SIG-M5 (cell line): ENCODE results near the gene BRAF.
"Not testable (repeated sequence)": the region's sequence is repeated elsewhere in the genome, so short reads cannot be mapped to it uniquely, and the experiment has no call there.

Experiments used
- DNase-seq: peaks from one replicate; lab custom pipeline; 2025; lab: John Stamatoyannopoulos, UW

The BRAF gene

DNA sequence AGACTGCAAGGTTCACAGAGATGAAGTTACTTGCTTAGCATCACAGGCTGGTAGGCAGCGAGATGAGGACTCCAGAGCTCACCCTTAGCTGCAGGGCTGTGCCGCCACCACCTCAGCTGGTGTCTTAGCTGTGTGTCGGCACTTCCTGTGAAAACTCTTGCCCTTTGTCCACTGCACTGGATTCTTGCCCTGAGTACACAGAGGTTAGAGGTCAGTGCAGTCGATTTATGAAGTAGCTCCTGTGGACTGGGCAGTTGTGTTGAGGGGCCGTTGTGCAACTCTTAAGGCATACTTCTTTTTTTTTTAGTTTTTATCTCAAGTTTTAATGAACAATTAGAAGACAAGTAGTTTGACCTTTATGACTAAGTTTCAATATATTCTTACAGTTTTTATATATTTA, 217.6 kb downstream of the BRAF start:
- no peak for DNase-seq

- DNase-seq = no peak
Measured at GRCh38 chr7:140704205-140704604, 220.5 kb downstream of the BRAF start.

- DNase-seq = no peak
Measured at GRCh38 chr7:140702774-140703173, 222.0 kb downstream of the BRAF start.

DNA sequence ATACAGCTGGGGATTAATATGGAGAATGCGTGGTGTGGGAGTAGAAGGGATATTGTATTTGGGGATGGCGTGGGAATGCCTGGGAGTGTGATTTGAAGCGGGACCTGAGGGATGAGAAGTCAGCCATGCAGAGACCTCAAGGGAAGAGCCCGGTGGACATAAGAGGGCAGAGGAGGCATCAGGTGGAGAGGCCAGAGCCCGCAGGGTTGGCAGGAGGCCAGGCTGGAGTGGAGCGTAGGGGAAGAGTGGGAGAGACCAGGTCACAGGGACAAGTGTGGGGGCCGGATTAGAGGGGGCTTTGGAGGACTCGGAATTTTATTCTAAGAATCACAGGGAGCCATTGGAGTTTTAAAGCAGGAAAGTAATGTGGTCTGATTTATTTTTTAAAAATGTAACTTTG, 226.3 kb downstream of the BRAF start:
- DNase-seq = no peak

DNA sequence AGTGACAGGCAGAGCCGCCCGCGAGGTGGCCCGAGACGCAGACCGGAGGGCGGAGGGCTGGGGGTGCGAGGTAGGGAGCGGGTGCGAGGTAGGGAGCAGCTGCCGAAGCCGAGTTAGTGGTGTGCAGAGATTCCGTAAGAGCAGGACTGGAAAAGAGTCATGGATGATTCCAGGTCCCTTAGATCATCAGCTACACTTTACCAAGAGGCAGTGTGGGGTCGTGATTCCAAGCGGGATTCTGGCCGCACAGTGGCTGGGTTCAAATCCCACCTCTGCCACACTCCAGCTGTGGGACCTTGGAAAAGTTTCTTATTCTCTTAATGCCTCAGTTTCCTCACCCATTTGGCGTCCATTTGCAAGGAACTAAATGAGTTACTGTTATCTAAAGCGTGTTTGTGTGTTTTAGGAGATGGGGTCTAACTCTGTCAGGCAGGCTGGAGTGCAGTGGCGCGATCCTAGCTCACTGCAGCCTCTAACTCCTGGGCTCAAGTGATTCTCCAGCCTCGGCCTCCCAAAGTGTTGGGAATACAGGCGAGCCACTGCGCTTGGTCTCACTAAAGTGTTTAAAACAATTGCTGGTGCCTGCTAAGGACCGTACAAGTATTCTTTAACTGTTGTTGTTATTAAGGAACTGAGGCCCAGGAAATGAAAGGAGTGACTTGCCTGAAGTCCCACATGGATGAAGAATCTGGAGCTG, 227.1 kb downstream of the BRAF start:
- DNase-seq = no peak

DNA sequence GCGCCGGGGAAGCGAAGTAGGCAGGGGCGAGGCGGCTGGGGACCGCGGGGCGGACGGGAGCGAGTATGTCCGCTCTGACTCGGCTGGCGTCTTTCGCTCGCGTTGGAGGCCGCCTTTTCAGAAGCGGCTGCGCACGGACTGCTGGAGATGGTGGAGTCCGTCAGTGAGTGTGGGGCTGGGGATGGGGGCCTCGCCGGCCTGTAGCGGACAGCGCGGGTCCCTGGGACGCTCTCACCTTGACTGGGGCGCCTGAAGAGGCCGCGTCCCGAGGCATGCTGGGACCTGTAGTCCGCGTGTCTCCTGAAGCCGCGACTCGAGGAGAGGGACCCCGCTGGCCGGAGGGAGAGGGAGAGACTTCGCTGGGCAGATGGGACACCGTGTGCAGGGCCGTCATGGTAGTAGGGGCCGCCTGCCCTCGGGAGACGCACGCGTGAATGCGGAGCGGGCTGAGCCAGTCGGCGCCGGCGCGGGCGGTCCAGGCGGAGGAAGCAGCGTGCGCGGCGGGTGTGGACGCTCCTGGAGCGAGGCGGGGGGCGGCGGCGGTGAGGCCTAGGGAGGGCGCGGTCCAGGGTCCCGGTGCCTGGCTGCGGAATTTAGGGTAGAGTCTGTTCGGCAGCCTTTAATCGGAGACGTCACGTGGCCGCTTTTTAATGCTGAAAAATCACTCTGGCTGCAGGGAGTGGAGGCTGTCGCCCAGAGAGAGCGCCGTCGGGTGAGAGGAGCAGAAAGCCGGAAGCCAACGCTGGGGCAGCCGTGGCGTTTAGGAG, 227.9 kb downstream of the BRAF start, which contains the start of gene NDUFB2:
Gene NDUFB2 (plus strand): TSS at position 29 of the 767 bp plus-strand sequence. CDS start 37 bp downstream, at position 66.
- no peak for DNase-seq

DNA sequence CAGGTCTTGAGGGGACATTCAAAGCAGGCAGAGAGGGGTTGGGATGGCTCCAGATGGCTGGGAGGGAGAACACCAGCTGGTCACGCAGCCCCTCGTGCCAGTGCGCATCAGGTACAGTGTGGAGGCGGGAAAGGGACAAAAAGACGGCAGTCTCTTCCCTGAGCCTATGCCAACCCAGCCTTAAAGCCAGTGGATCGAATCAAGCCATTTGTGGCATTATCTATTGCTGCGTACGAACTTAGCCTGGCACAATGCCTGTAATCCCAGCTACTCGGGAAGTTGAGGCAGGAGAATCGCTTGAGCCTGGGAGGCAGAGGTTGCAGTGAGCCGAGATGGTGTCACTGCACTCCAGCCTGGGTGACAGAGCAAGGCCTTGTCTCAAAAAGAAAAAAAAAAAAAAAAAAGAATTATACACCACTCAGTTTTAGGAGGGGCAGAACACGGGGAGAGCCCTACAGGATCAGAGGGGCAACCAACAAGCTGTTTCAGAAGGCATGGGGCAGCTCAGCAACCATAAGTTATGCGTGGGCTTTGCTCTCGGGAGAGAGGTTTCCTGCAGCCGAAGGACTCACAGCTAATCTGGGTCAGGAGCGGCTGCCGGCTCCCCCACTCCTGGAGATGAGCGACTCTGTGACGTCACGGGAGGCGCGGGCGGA, 228.6 kb downstream of the BRAF start:
- peak; percentile 34 for DNase-seq

- no peak for DNase-seq
Measured at GRCh38 chr7:140695381-140695780, 229.3 kb downstream of the BRAF start.

- no peak for DNase-seq
Measured at GRCh38 chr7:140694592-140694991, 230.1 kb downstream of the BRAF start.

GRCh38 chr7:140693849-140694248, 230.9 kb downstream of the BRAF start:
- DNase-seq = not testable (repeated sequence)

DNA sequence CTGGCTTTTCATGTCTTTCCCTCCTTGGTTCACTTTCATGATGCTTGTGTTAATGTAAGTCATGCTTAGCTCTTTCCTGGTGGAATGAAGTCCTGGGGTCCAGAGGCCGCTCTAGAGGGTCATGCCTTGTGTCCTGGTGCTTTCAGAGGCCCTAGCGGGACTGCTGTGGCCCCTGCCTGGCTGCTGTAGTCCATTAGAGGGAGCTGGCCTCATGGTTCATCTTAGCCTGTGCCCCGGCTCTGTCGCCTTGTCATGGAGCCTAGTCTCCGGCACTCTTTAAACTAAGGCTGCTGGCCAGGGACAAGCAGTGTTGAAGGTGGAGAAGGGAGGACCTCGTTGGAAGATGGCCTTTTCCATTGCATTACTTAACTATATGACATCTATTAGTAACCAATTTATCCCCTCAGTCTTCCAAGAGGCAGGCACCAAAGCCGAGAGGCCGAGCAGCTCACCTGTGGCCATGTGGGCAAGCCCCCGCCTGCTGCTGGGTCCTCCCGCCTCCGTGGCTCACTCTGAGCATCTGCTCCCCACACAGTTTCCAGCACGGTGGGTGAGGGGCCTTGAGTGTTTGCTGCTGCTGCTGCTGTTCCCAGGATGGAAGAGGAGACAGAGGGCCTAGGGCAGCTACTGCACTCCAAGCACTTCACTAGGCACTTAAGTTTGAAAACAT, 233.2 kb downstream of the BRAF start:
- no peak for DNase-seq

GRCh38 chr7:140689199-140690152, 235.3 kb downstream of the BRAF start:
- DNase-seq = no peak

DNA sequence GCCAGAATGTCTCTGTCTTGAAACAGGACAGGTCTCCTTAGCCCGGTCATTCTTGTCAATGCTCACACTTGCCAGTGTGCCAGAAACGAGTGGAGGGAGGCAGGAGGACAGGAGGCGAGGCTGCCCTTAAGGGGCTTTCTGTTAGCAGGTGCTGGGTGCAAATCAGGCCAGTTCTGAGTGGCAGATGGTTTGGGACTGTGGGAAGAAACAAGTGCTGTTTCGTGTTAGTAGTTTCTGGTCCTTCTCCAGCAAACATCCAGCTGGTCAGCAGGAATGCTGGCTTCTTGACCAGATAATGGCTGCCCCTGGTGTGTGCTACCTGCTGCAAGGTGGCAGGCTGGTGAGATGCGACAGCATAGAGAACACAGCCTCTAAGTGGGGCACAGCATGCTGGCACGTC, 236.4 kb downstream of the BRAF start:
- DNase-seq = no peak

DNA sequence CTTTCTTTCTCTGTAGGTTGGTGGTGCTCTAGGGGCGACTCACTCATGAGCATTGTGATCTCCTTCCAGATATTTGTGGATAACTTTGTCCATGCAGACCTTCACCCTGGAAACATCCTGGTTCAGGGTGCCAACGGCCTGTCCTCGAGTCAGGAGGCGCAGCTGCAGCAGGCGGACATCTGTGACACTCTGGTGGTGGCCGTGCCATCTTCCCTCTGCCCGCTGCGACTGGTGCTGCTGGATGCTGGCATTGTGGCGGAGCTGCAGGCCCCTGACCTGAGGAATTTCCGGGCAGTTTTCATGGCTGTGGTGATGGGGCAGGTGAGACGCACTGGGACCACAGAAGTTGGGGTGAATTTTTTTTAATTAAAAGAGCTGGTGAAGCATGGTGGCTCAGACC, 237.8 kb downstream of the BRAF start:
- no peak for DNase-seq

DNA sequence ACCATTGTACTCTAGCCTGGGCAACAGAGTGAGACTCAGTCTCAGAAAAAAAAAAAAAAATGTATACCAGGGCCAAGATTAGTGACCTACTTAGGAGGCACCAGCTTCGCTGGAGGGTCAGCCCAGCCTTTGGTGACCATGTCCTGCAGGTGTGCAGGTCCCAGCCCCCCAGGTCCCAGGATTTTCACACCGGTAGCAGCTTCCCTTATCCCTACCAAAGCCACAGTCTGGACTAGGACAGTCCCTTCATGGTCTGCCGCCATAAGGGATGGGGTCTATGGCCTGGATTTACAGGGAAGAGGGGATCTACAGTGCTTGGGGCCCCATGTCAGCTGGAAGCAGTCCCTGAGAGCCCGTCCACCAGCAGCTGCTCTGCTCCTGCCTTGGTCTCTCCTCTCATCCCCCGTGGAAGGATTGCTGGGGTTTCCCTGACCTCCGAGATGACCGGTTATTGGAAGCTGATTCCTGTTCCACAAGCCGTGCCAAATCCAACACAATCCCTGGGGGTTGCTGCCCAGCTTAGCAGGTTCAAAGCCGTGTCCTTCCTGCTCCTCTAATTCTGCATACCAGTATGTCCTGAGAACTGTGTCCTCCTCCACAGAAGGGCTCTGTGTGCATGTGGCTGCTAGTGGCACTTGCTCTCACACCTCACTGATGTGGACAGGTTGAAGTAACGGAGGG, 239.2 kb downstream of the BRAF start:
- no peak for DNase-seq

DNA sequence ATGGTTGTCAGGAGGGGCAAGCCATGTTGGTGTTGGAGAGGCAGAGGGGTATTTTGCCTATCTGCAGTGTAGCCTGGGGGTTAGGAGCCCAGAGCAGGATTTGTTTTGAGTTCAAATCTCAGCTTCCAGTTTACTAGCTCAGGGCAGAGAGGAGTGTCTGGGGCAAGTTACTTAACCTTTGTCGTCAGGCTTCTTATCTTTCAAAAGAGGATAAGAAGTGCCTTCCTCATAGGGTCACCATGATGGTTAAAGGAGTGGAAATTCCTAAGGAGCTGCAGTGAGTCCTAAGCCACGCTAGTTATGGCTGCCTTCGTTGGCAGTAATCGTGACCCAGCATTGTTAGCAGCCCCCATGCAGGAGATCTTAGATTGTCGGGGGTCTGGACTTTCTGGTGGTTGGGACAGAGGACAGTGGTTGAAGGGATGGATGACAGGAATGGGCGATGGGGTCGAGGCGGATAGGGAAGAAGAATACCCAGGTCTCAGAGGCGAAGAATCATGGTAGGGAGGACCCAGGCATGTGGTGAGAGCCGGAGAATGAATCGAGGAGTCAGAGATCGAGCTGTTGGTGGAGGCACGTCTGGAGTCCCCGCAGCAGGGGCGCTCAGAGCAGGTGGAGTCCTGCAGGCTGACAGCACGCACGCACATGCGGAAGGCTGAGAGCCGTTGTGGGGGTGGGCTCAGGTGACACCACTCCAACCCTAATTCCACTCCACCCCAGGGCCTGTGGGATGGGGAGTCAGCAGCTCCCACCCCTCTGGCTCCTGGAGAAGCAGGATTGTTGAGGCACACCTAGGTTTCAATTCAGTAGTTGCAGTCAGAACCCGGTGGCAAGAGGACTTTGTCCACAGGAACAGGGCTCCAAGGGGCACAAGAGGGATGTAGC, 240.4 kb downstream of the BRAF start:
- no peak for DNase-seq

DNA sequence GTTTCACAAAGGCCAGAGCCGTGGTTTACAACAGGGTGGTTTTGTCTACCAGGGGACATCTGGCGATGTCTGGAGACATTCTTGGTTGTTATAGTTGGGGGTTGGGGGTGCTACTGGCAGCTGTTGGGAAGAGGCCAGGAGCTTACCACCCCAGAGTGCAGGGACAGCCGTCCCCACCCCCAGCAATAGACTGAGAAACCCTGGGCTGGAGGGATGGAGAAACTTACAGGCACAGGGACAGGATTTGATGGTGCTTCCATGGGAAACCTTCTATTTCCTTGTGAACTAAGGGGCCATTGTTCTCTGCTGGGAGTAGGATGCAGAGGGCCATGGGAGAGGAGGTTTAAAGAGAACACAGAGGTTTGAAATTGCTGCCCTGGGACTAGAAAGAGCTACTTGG, 241.1 kb downstream of the BRAF start:
- DNase-seq = no peak

DNA sequence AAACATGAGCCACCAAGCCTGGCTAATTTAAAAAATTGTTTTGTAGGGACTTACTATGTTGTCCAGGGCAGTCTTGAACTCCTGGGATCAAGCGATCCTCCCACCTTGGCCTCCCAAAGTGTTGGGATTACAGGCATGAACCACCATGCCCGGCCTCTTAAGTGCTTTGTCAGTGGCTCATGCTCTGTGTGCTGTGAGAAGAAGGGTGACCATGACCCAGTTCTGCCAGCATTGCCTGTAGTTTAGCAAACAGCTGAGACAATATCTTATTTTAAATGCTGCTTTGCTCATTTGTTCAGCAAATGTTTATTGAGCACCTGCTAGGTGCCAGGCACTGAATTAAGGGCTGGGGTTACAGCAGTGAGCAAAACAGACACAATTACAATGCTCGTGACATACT, 243.0 kb downstream of the BRAF start:
- no peak for DNase-seq

GRCh38 chr7:140680886-140681285, 243.8 kb downstream of the BRAF start:
- no peak for DNase-seq

DNA sequence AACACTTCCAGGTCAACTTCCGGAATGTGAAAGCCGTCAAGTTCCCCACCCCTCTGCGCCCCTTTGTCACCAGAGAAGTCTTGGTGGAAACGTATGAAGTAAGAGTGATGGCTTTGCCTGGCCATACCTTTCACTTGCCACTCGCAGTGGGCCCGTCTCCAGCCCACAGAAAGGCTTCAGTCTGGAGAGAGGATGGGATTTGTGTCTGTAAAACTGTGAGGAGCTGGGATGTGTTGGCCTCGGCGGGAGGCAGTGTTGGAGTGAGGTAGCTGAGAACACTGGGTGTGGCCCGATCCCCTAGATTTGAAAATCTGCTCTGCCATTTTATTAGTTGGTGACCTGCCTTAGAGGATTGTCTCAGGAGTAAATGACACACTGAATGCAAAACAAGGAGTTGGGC, 245.5 kb downstream of the BRAF start:
- DNase-seq = no peak
